Measurements from ENCODE around the gene BTRC.

DNA sequence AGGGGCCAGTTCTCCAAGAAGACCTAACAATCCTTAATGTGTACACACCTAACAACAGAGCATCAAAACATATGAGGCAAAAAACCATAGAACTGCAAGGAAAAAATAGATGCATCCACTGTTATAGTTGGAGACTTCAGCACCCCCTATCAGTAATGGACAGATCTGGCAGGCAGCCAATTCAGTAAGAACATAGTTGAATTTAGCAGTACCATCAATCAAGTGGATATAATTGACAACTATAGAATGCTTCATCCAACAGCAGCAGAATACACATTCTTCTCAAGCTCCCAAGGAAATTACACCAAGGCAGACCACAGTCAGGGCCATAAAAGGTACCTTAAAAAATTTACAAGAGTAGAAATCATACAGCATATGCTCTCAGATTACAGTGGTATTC is 191.9 kb downstream of the BTRC start:
- TF ChIP-seq, protein P1, sequence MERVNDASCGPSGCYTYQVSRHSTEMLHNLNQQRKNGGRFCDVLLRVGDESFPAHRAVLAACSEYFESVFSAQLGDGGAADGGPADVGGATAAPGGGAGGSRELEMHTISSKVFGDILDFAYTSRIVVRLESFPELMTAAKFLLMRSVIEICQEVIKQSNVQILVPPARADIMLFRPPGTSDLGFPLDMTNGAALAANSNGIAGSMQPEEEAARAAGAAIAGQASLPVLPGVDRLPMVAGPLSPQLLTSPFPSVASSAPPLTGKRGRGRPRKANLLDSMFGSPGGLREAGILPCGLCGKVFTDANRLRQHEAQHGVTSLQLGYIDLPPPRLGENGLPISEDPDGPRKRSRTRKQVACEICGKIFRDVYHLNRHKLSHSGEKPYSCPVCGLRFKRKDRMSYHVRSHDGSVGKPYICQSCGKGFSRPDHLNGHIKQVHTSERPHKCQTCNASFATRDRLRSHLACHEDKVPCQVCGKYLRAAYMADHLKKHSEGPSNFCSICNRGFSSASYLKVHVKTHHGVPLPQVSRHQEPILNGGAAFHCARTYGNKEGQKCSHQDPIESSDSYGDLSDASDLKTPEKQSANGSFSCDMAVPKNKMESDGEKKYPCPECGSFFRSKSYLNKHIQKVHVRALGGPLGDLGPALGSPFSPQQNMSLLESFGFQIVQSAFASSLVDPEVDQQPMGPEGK (CRISPR knock-in tag; IDR thresholded peaks at IDR 0.05; ENCODE audit: borderline replicate concordance) = no peak
- TF ChIP-seq, protein P2, sequence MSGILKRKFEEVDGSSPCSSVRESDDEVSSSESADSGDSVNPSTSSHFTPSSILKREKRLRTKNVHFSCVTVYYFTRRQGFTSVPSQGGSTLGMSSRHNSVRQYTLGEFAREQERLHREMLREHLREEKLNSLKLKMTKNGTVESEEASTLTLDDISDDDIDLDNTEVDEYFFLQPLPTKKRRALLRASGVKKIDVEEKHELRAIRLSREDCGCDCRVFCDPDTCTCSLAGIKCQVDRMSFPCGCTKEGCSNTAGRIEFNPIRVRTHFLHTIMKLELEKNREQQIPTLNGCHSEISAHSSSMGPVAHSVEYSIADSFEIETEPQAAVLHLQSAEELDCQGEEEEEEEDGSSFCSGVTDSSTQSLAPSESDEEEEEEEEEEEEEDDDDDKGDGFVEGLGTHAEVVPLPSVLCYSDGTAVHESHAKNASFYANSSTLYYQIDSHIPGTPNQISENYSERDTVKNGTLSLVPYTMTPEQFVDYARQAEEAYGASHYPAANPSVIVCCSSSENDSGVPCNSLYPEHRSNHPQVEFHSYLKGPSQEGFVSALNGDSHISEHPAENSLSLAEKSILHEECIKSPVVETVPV (CRISPR knock-in tag; IDR thresholded peaks at IDR 0.05) = no peak
